HEK293T (cell line): ENCODE measurements around the gene RPL10A.
"Not testable (repeated sequence)": the region's sequence is repeated elsewhere in the genome, so short reads cannot be mapped to it uniquely, and the experiment has no call there.

Source experiments
- CTCF ChIA-PET: fragments of 350-600 bp; formaldehyde crosslinking; extraction: SDS; loops from one replicate; lab custom pipeline; 2021; ENCODE audit warnings: antibody characterized with exemption, inconsistent platforms; lab: Yijun Ruan, JAX
- POLR2A ChIA-PET: fragments of 350-600 bp; formaldehyde crosslinking; extraction: SDS; loops from one replicate; lab custom pipeline; 2020; ENCODE audit warnings: antibody characterized with exemption, inconsistent platforms; lab: Yijun Ruan, JAX
- DNase-seq: peaks from one replicate; pipeline ENCODE4 v3.0.0; 2012; ENCODE audit warnings: mixed read lengths; ENCODE audit errors: extremely low spot score
- ARNT ChIP-seq: fragments of 450-650 bp; IDR thresholded peaks from 2 replicates; pipeline ENCODE4 v1.6.1; 2017; ENCODE audit warnings: mild to moderate bottlenecking
- BHLHE40 ChIP-seq: fragments of 450-650 bp; IDR thresholded peaks from 2 replicates; pipeline ENCODE4 v1.6.1; 2016; ENCODE audit warnings: mild to moderate bottlenecking, moderate library complexity, borderline replicate concordance
- CTBP1 ChIP-seq: fragments of 450-650 bp; IDR thresholded peaks from 2 replicates; pipeline ENCODE4 v1.6.1; 2016; ENCODE audit warnings: borderline replicate concordance
- ELF4 ChIP-seq: fragments of 450-650 bp; IDR thresholded peaks from 2 replicates; pipeline ENCODE4 v1.6.1; 2017; ENCODE audit warnings: antibody characterized with exemption
- FOXA1 ChIP-seq: fragments of 450-650 bp; IDR thresholded peaks from 2 replicates; pipeline ENCODE4 v1.6.1; 2016; ENCODE audit warnings: mild to moderate bottlenecking
- FOXK2 ChIP-seq: fragments of 450-650 bp; IDR thresholded peaks from 2 replicates; pipeline ENCODE4 v1.6.1; 2016; ENCODE audit warnings: mild to moderate bottlenecking
- FOXM1 ChIP-seq: fragments of 450-650 bp; IDR thresholded peaks from 2 replicates; pipeline ENCODE4 v1.6.1; 2017; ENCODE audit warnings: mild to moderate bottlenecking, borderline replicate concordance
- HDGF ChIP-seq: fragments of 450-650 bp; IDR thresholded peaks from 2 replicates; pipeline ENCODE4 v1.6.1; 2017; ENCODE audit warnings: antibody characterized with exemption, borderline replicate concordance
- L3MBTL2 ChIP-seq: fragments of 450-650 bp; conservative IDR thresholded peaks from 2 replicates; pipeline ENCODE4 v1.6.1; 2016; ENCODE audit warnings: mild to moderate bottlenecking
- LEF1 ChIP-seq: fragments of 450-650 bp; IDR thresholded peaks from 2 replicates; pipeline ENCODE4 v1.6.1; 2017; ENCODE audit warnings: mild to moderate bottlenecking, borderline replicate concordance
- NFRKB ChIP-seq: fragments of 450-650 bp; IDR thresholded peaks from 2 replicates; pipeline ENCODE4 v1.6.1; 2016; ENCODE audit warnings: mild to moderate bottlenecking, moderate library complexity
- SP1 ChIP-seq: fragments of 450-650 bp; IDR thresholded peaks from 2 replicates; pipeline ENCODE4 v1.6.1; 2017
- SUZ12 ChIP-seq: fragments of 450-650 bp; IDR thresholded peaks from 2 replicates; pipeline ENCODE4 v1.6.1; 2016; ENCODE audit warnings: mild to moderate bottlenecking
- TARDBP ChIP-seq: fragments of 450-650 bp; IDR thresholded peaks from 2 replicates; pipeline ENCODE4 v1.6.1; 2016
- ZNF384 ChIP-seq: fragments of 450-650 bp; IDR thresholded peaks from 2 replicates; pipeline ENCODE4 v1.6.1; 2016
- TF ChIP-seq, protein P1 (sequence below): fragments of 450-650 bp; IDR thresholded peaks from 2 replicates; pipeline ENCODE4 v1.6.1; 2016

The RPL10A gene

DNA sequence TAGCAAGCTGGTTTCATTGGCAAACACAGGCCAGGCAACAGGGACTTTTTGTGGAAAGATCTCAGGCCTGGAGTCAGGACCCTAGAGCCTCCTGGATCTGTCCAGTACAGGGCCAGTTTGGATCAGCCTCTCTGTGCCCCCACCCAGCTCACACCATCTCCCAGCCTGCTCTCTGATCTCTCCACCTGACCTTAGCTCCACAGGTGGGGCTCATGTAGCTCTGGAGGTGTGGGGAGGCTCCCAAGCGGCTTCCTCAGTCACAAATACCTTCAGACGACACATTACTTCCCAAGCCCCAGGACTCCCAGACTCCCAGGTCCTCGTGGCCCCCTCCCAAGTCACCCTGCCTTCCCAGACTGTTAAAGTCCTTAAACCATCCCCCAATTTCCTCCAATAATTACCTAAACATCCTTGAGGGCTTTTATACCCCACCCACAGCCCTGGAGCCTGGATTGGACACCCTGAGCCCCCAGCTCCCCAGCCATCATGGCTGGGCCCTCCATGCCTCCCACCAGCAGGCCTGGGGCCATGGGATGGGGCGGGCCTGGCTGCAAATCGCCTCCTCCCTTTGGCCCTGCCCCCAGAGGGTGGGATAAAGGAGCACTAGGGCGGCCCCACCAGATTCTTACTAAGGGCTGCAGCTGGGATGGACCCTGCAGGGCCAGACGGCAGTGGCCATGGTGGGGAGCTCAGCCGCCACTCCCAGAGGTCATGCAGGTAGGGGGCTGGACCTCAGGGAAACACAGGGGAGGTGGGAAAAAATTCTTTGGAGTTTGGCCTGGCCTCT, 31.9 kb upstream of the RPL10A start:
- ChIA-PET CTCF (interaction anchor here (0.5 to 1.1 kb wide), 3 partner anchors 9 to 16 kb away, joined by 3 read pairs; partner anchors contain the start of gene FANCE), POLR2A (no interaction called here)
- TF ChIP-seq, protein P1, sequence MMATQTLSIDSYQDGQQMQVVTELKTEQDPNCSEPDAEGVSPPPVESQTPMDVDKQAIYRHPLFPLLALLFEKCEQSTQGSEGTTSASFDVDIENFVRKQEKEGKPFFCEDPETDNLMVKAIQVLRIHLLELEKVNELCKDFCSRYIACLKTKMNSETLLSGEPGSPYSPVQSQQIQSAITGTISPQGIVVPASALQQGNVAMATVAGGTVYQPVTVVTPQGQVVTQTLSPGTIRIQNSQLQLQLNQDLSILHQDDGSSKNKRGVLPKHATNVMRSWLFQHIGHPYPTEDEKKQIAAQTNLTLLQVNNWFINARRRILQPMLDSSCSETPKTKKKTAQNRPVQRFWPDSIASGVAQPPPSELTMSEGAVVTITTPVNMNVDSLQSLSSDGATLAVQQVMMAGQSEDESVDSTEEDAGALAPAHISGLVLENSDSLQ = no peak
- TF ChIP-seq ELF4 = no peak
- TF ChIP-seq FOXM1 = no peak
- TF ChIP-seq CTBP1 = no peak
- TF ChIP-seq NFRKB = no peak
- TF ChIP-seq SP1 = no peak
- no peak for TF ChIP-seq LEF1
- no peak for TF ChIP-seq SUZ12
- no peak for TF ChIP-seq FOXA1
- no peak for TF ChIP-seq BHLHE40
- DNase-seq = no peak

GRCh38 chr6:35438378-35439065, 29.7 kb upstream of the RPL10A start:
- DNase-seq, CTCF ChIA-PET, POLR2A ChIA-PET: not testable (repeated sequence)

DNA sequence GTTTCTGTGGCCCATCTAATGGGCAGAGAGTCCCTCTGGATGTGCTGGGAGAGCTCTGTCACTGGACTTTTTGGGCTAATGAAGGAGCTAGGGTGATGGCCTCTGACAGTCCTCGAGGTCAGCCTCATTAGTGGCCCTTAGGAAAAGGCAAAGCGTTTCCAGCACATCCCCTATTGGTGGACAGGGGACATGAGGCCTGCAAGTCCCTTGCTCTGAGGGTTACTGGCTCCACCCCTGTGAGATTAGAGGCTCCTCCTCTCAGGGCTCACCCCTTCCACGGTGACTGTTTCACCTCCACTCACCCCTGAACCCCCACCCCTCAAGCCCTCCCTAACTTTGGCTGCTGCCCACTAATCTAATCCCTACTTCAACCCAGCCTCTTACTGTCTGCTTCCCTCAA, 28.9 kb upstream of the RPL10A start:
- CTCF ChIA-PET = no interaction called here

DNA sequence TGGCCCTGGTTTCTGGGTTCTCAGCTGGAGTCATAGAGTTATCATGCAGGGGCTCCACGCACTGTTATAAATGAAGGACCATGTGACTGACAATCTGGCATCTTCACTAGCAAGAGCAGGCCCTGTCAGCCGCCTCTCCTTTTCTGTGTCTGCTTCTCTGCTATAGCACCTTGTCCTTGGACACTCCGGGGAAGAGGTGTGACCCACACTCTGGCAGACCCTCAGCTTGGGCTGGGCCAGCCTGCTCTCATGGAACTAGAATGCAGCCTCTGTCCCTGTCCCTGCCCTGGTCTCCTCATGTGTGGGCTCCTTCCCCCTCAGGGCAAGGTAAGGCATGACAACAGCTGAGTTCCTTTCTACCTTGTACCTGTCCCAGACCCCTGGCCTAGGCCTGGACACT, 27.0 kb upstream of the RPL10A start:
- ChIA-PET CTCF (no interaction called here), POLR2A (no interaction called here)
- no peak for DNase-seq
- TF ChIP-seq TARDBP (no peak), SP1 (no peak), LEF1 (no peak), SUZ12 (no peak), FOXM1 (no peak), CTBP1 (no peak), L3MBTL2 (no peak), ZNF384 (no peak), NFRKB (no peak), BHLHE40 (no peak), FOXK2 (no peak)
- TF ChIP-seq, protein P1 = no peak

More for the DNA sequence above, 28.9 kb upstream of the RPL10A start:
- no peak for DNase-seq
- POLR2A ChIA-PET = no interaction called here
- TF ChIP-seq FOXK2 (no peak), SUZ12 (no peak), FOXM1 (no peak), L3MBTL2 (no peak), FOXA1 (no peak), BHLHE40 (no peak), ARNT (no peak), ZNF384 (no peak), TARDBP (no peak), NFRKB (no peak), CTBP1 (no peak), SP1 (no peak), LEF1 (no peak), HDGF (no peak), ELF4 (no peak)
- TF ChIP-seq, protein P1 = no peak

GRCh38 chr6:35441642-35442041, 26.6 kb upstream of the RPL10A start:
- CTCF ChIA-PET = no interaction called here

More at GRCh38 chr6:35441642-35442041, 26.6 kb upstream of the RPL10A start:
- POLR2A ChIA-PET = no interaction called here
- no peak for TF ChIP-seq FOXK2
- TF ChIP-seq, protein P1 = no peak
- no peak for TF ChIP-seq ARNT
- no peak for TF ChIP-seq ELF4
- no peak for TF ChIP-seq SP1
- no peak for TF ChIP-seq BHLHE40
- no peak for TF ChIP-seq LEF1
- no peak for TF ChIP-seq L3MBTL2
- no peak for TF ChIP-seq SUZ12
- TF ChIP-seq TARDBP = no peak
- TF ChIP-seq CTBP1 = no peak
- TF ChIP-seq ZNF384 = no peak
- TF ChIP-seq FOXA1 = no peak
- no peak for TF ChIP-seq FOXM1
- TF ChIP-seq HDGF = no peak
- TF ChIP-seq NFRKB = no peak
- DNase-seq = no peak
